HEK293 (cell line): ENCODE measurements around the gene SLC6A11.
A peak's percentile ranks its signal among the peaks of the same experiment; 100 is the strongest.

Experiments used
- CTCF ChIA-PET: fragments of 350-600 bp; formaldehyde crosslinking; extraction: SDS; loops from one replicate; lab custom pipeline; 2021; ENCODE audit warnings: antibody characterized with exemption; lab: Yijun Ruan, JAX
- POLR2A ChIA-PET: fragments of 300-600 bp; formaldehyde crosslinking; extraction: SDS; loops from one replicate; lab custom pipeline; 2020; ENCODE audit warnings: antibody characterized with exemption, inconsistent platforms; lab: Yijun Ruan, JAX
- H3K27ac ChIP-seq: fragments of 200-500 bp; sonication (Bioruptor generic); 2 replicates; pipeline ENCODE4 v1.5.1; 2014; ENCODE audit warnings: low read depth, low read length, control low read depth, inconsistent platforms; ENCODE audit errors: extremely low read depth
- H3K36me3 ChIP-seq, 2 experiments: fragments of 200-500 bp in 1 of 2; sonication (Bioruptor generic) in 1 of 2; 1 replicate in 1 of 2; 2 replicates in 1 of 2; pipeline ENCODE4 v1.5.1; 2014 to 2017; ENCODE audit warnings: inconsistent platforms in 2 of 2, low read length in 2 of 2; ENCODE audit not compliant: control insufficient read depth in 2 of 2, insufficient read depth in 1 of 2
- H3K4me1 ChIP-seq: fragments of 200-500 bp; sonication (Bioruptor generic); 2 replicates; pipeline ENCODE4 v1.5.1; 2014; ENCODE audit warnings: mild to moderate bottlenecking, low read length, inconsistent platforms; ENCODE audit not compliant: control insufficient read depth, insufficient read depth
- H3K4me3 ChIP-seq: 2 replicates; pipeline ENCODE4 v1.5.1; 2011; ENCODE audit warnings: low read depth, mild to moderate bottlenecking, control low read depth, low read length, moderate library complexity
- H3K9me3 ChIP-seq: fragments of 200-500 bp; sonication (Bioruptor generic); 2 replicates; pipeline ENCODE4 v1.5.1; 2014; ENCODE audit warnings: low read depth, low read length, inconsistent platforms; ENCODE audit not compliant: control insufficient read depth, insufficient read depth
- CTCF ChIP-seq: fragments of 450-650 bp; formaldehyde crosslinking; IDR thresholded peaks from 2 replicates; pipeline ENCODE4 v1.5.1; 2016; ENCODE audit warnings: missing biosample characterization, missing genetic modification characterization
- FEZF1 ChIP-seq: fragments of 450-650 bp; formaldehyde crosslinking; IDR thresholded peaks from 2 replicates; pipeline ENCODE4 v1.5.1; 2016; ENCODE audit warnings: missing biosample characterization, missing genetic modification characterization
- OVOL3 ChIP-seq: fragments of 450-650 bp; formaldehyde crosslinking; IDR thresholded peaks from 2 replicates; pipeline ENCODE4 v1.5.1; 2016; ENCODE audit warnings: missing biosample characterization, missing genetic modification characterization
- PRDM10 ChIP-seq: fragments of 450-650 bp; formaldehyde crosslinking; IDR thresholded peaks from 2 replicates; pipeline ENCODE4 v1.5.1; 2016; ENCODE audit warnings: missing biosample characterization, missing genetic modification characterization
- TSHZ1 ChIP-seq: fragments of 450-650 bp; formaldehyde crosslinking; IDR thresholded peaks from 2 replicates; pipeline ENCODE4 v1.5.1; 2016; ENCODE audit warnings: missing biosample characterization, missing genetic modification characterization, borderline replicate concordance
- ZBTB10 ChIP-seq: fragments of 450-650 bp; formaldehyde crosslinking; IDR thresholded peaks from 2 replicates; pipeline ENCODE4 v1.5.1; 2016; ENCODE audit warnings: missing biosample characterization, missing genetic modification characterization
- ZBTB17 ChIP-seq: fragments of 450-650 bp; formaldehyde crosslinking; IDR thresholded peaks from 2 replicates; pipeline ENCODE4 v1.5.1; 2016; ENCODE audit warnings: missing biosample characterization, missing genetic modification characterization
- ZBTB7A ChIP-seq: fragments of 450-650 bp; formaldehyde crosslinking; IDR thresholded peaks from 2 replicates; pipeline ENCODE4 v1.5.1; 2016; ENCODE audit warnings: low read depth, missing biosample characterization, missing genetic modification characterization
- ZFP37 ChIP-seq: fragments of 450-650 bp; formaldehyde crosslinking; IDR thresholded peaks from 2 replicates; pipeline ENCODE4 v1.5.1; 2016; ENCODE audit warnings: missing biosample characterization, missing genetic modification characterization
- ZFP69B ChIP-seq: fragments of 450-650 bp; formaldehyde crosslinking; IDR thresholded peaks from 2 replicates; pipeline ENCODE4 v1.5.1; 2016; ENCODE audit warnings: missing biosample characterization, missing genetic modification characterization
- ZNF174 ChIP-seq: fragments of 450-650 bp; formaldehyde crosslinking; IDR thresholded peaks from 2 replicates; pipeline ENCODE4 v1.5.0; 2017; ENCODE audit warnings: missing biosample characterization, mild to moderate bottlenecking, missing genetic modification characterization
- ZNF366 ChIP-seq: fragments of 450-650 bp; formaldehyde crosslinking; conservative IDR thresholded peaks from 2 replicates; pipeline ENCODE4 v1.5.1; 2016; ENCODE audit warnings: missing biosample characterization, missing genetic modification characterization
- ZNF37A ChIP-seq: fragments of 450-650 bp; IDR thresholded peaks from 2 replicates; pipeline ENCODE4 v1.5.1; 2018; ENCODE audit warnings: missing biosample characterization, missing genetic modification characterization
- ZNF391 ChIP-seq: fragments of 450-650 bp; formaldehyde crosslinking; IDR thresholded peaks from 2 replicates; pipeline ENCODE4 v1.5.1; 2016; ENCODE audit warnings: low read depth, missing biosample characterization, missing genetic modification characterization, borderline replicate concordance
- ZNF416 ChIP-seq: fragments of 450-650 bp; formaldehyde crosslinking; IDR thresholded peaks from 2 replicates; pipeline ENCODE4 v1.5.1; 2016; ENCODE audit warnings: missing biosample characterization, missing genetic modification characterization
- ZNF510 ChIP-seq: fragments of 450-650 bp; formaldehyde crosslinking; IDR thresholded peaks from 2 replicates; pipeline ENCODE4 v1.5.1; 2018; ENCODE audit warnings: mild to moderate bottlenecking, missing genetic modification characterization, missing biosample characterization; ENCODE audit not compliant: insufficient replicate concordance
- ZNF530 ChIP-seq: fragments of 450-650 bp; formaldehyde crosslinking; IDR thresholded peaks from 2 replicates; pipeline ENCODE4 v1.5.1; 2016; ENCODE audit warnings: low read depth, missing biosample characterization, missing genetic modification characterization
- ZNF549 ChIP-seq: fragments of 450-650 bp; IDR thresholded peaks from 2 replicates; pipeline ENCODE4 v1.5.1; 2018; ENCODE audit warnings: missing biosample characterization, missing genetic modification characterization, mild to moderate bottlenecking, inconsistent platforms, moderate library complexity
- ZNF558 ChIP-seq: fragments of 450-650 bp; formaldehyde crosslinking; IDR thresholded peaks from 2 replicates; pipeline ENCODE4 v1.5.1; 2016; ENCODE audit warnings: missing biosample characterization, missing genetic modification characterization
- ZNF561 ChIP-seq: fragments of 450-650 bp; IDR thresholded peaks from 2 replicates; pipeline ENCODE4 v1.5.1; 2018; ENCODE audit warnings: missing biosample characterization, missing genetic modification characterization, borderline replicate concordance
- ZNF704 ChIP-seq: fragments of 450-650 bp; formaldehyde crosslinking; IDR thresholded peaks from 2 replicates; pipeline ENCODE4 v1.5.1; 2016; ENCODE audit warnings: missing biosample characterization, missing genetic modification characterization

The SLC6A11 gene

GRCh38 chr3:10883478-10884234 lies 67.6 kb downstream of the SLC6A11 start:
- POLR2A ChIA-PET, result no interaction called here
- no peak for TF ChIP-seq TSHZ1 (tag by site-specific recombination)
- TF ChIP-seq ZNF561 (tag by site-specific recombination), result no peak
- TF ChIP-seq CTCF (tag by site-specific recombination), result peak; percentile 51; the same call in 1 of the 2 replicates
- 0 out of 2 replicates have a peak, but pooled peaks have one; percentile 48 for TF ChIP-seq ZNF391 (tag by site-specific recombination)
- no peak for TF ChIP-seq ZNF558 (tag by site-specific recombination)
- TF ChIP-seq ZBTB10, result no peak
- TF ChIP-seq ZFP37 (tag by site-specific recombination), result no peak
- TF ChIP-seq ZNF37A (tag by site-specific recombination), result no peak
- no peak for TF ChIP-seq ZNF416 (tag by site-specific recombination)
- Histone ChIP-seq H3K4me1 (no peaks in the 10 kb centered on the region), H3K27ac (no peak overlapping the region), H3K36me3 (no peaks in the 10 kb centered on the region), H3K4me3 (no peak overlapping the region), H3K9me3 (no peaks in the 10 kb centered on the region)
- CTCF ChIA-PET, result interaction anchor here (0.7 to 5.5 kb wide), 12 partner anchors 9 to 241 kb away, joined by 3 to 59 read pairs (median 3); no protein-coding TSS in a partner anchor

- no peaks in the 10 kb centered on the region for H3K9me3 ChIP-seq
- H3K4me1 ChIP-seq, result no peaks in the 10 kb centered on the region
- ChIA-PET POLR2A (no interaction called here), CTCF (no interaction called here)
- TF ChIP-seq ZNF549 (tag by site-specific recombination) (no peak), PRDM10 (tag by site-specific recombination) (no peak), ZNF530 (no peak), ZFP69B (no peak), FEZF1 (tag by site-specific recombination) (no peak), ZBTB17 (tag by site-specific recombination) (peak; percentile 98), ZNF510 (tag by site-specific recombination) (no peak), OVOL3 (tag by site-specific recombination) (no peak), ZBTB7A (tag by site-specific recombination) (no peak), ZNF174 (tag by site-specific recombination) (no peak), ZNF366 (peak; percentile 91), ZNF704 (tag by site-specific recombination) (no peak)
- no peak overlapping the region for H3K4me3 ChIP-seq
- H3K36me3 ChIP-seq, result no peaks in the 10 kb centered on the region
- no peak overlapping the region for H3K27ac ChIP-seq
Measured at GRCh38 chr3:10887015-10887414, 71.0 kb downstream of the SLC6A11 start.
